HG03060 (cell line): ENCODE results near the gene CYP11A1.

Source experiments
- ATAC-seq: cut with Tn5 transposase; IDR thresholded peaks from one replicate; pipeline ENCODE4 v1.9.1; 2021; ENCODE audit warnings: low read depth, moderate number of reproducible peaks; ENCODE audit not compliant: unreplicated experiment

CYP11A1 gene

GRCh38 chr15:74330861-74331408, 36.5 kb downstream of the CYP11A1 start:
- no peak for ATAC-seq

- ATAC-seq = no peak
These were observed 39.0 kb downstream of the CYP11A1 start for GRCh38 chr15:74328331-74329056.

GRCh38 chr15:74327756-74328155, 39.7 kb downstream of the CYP11A1 start:
- no peak for ATAC-seq

GRCh38 chr15:74326746-74327145, 40.7 kb downstream of the CYP11A1 start:
- no peak for ATAC-seq

GRCh38 chr15:74324714-74325113, 42.7 kb downstream of the CYP11A1 start:
- ATAC-seq = no peak

GRCh38 chr15:74322558-74323180, 44.8 kb downstream of the CYP11A1 start:
- no peak for ATAC-seq

- ATAC-seq = no peak
These were observed 46.8 kb downstream of the CYP11A1 start for GRCh38 chr15:74320352-74321247.

GRCh38 chr15:74319596-74320351, 47.7 kb downstream of the CYP11A1 start:
- ATAC-seq = no peak

GRCh38 chr15:74319138-74319460, 48.3 kb downstream of the CYP11A1 start:
- no peak for ATAC-seq

- no peak for ATAC-seq
These were observed 48.9 kb downstream of the CYP11A1 start for GRCh38 chr15:74318376-74319137.

GRCh38 chr15:74317820-74318375, 49.5 kb downstream of the CYP11A1 start:
- no peak for ATAC-seq

- ATAC-seq = no peak
These were observed 51.3 kb downstream of the CYP11A1 start for GRCh38 chr15:74316141-74316540.

- ATAC-seq = no peak
These were observed 51.8 kb downstream of the CYP11A1 start for GRCh38 chr15:74315626-74316025.

- no peak for ATAC-seq
These were observed 52.5 kb downstream of the CYP11A1 start for GRCh38 chr15:74314795-74315438.

GRCh38 chr15:74313889-74314288, 53.6 kb downstream of the CYP11A1 start:
- ATAC-seq = no peak

GRCh38 chr15:74312445-74313007, 54.9 kb downstream of the CYP11A1 start:
- ATAC-seq = no peak

- ATAC-seq = no peak
These were observed 55.6 kb downstream of the CYP11A1 start for GRCh38 chr15:74311734-74312444.
